GM21737 (cell line): ENCODE results near the gene HRH4.

Source experiments
- ATAC-seq: cut with Tn5 transposase; IDR thresholded peaks from one replicate; pipeline ENCODE4 v1.9.1; 2021; ENCODE audit warnings: mild to moderate bottlenecking, moderate library complexity; ENCODE audit not compliant: unreplicated experiment

The HRH4 gene

DNA sequence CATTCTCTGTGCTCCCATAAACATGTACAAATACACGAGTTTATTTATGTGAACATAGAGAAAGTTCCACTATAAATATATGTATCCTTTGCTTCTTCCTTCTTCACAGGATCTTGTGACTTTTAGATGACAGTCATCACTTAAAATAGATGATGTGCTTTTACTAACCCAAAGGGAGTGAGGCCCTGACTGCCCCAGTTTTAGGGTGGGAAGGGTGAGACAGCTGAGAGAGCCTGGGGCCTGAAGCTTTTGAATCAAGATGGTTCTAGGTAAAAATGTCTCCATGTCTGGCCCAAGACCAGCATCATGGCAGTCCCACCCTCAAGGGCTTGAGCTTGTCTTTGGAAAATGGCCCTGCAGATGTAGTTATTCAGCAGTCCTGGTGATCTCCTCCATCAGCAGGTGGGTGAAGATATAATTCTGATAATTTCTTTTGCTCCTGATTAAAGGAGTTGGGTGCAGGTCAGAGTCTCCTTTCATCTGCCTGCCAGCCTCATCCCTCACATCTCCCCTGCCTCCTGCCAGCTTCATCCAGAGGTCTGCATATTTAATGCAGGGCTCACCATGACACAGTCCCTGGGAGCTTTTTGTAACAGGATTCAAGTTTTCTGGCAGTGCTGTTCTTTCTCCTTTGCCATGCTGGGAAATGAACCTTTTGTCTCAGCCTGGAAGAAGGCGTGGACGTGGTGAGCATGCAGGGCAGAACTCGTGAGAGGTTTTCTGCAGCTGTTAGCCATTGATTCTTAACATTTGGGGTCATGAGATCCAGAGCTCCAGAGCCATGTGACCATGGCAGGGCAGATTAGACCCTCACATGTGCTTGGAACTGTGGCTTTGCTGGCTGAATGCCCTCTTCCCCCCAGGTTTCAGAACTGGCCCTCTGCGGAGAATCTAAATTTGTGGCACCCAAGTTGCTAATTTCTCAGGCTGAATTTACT, 2.7 kb downstream of the HRH4 start:
- ATAC-seq = no peak

DNA sequence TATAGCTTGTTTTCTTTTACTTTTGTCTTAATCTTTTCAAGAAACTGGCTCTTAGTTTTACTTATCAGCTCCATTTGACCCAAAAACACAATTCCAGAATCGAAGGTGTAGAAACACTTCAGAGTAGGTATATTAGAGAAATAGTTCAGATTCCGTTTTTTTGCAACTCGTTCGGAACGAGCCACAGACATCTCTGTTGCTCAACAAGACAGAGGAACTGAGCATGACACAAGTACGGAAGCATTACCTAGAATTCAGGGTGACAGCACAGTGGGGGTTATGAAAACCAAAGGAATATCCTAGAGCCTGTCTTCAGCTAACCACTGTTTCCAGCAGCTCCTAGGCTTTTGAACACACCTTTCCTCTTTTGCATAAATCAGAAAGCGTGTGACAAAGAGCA, 5.0 kb downstream of the HRH4 start:
- no peak for ATAC-seq

DNA sequence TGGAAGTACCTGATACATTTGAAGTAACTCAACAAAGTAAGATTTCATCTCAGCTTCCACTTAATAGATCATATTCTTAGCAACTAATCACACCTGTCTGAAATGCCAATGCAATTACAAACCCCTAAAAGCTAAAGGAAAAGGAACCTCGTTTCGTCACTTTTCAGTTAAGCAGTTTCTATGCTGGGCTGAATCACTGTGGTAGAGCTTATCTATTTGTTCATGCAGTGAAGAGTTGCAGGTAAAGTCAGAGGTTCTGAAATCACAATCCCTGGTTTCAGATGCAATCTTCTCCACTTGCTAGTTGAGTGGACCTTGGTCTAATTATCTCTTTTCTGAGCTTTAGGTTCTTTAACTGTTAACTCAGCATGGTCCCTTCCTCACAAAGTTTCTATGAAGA, 6.3 kb downstream of the HRH4 start:
- ATAC-seq = no peak

DNA sequence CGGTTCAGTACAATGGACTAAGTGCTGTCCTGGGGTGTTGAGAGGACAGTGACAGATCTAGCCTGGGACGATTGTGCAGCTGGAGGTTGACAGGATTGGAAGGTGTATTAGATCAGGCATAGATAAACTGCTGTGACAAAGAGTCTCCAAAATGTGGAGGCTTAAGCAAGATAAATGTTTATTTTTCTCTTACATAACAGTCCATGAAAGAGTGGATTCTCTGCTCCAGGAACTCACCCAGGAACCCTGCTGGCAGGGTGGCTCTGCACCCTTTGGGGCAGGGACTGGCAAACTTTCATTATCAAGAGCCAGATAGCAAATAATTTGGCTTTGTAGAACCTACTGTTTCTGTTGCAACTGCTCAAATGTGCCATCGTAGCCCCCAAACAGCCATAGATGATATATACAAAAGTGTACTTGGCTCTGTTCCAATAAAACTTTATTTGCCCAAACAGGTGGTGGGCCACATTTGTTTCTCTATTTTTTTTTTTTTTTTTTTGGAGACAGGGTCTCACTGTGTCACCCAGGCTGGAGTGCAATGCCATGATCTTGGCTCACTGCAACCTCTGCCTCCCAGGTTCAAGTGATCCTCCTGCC, 9.7 kb downstream of the HRH4 start:
- ATAC-seq = no peak

DNA sequence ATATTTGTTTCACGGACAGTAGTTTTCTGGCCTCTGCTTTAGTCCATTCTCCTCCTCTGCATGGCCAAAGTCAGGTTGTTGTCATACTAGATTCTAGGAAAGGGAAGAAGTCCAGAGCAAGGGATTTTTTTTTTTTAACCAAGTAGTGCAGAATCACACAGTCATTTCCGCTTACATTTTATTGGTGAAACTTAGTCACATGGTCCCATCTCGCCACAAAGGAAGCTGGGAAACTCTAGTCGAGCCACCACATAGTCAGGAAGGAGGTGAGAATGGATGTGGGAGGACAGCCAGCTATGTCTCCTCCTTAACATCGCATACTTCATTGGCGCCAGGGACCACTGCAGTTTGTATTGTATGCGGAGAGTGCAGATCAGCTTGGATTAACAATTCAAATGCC, 10.4 kb downstream of the HRH4 start:
- ATAC-seq = no peak

DNA sequence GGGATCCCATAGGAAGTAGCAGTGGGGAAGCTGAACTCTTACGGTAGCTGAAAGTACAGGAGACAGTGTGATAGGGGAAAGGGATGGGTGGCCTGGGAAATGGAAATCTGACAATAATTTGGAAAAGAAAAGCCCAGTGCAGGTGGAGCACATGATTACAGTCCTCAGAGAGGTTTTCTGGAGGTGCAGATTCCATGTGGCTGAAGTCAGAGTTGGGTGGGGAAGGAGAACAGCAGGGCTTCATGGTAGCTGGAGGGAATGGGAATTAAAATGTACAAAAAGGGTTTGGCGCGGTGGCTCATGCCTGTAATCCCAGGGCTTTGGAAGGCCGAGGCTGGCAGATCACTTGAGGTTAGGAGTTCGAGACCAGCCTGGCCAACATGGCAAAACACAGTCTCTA, 12.2 kb downstream of the HRH4 start:
- no peak for ATAC-seq

DNA sequence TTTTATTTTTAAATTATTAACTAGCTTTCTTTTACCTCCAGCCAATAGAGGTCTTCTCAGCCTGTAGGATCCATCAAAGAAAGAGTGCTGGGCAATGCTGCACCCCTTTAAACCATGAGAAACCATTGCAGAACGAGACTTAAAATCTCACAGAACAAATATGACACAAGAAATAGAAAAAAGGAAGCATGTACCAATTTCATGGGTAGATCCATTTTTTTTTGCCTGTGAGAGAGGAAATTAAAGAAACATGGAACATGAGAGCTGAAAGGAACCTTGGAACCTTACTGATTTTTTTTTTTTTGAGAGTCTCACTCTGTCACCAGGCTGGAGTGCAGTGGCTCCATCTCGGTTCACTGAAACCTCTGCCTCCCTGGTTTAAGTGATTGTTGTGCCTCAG, 14.0 kb downstream of the HRH4 start:
- ATAC-seq = no peak

DNA sequence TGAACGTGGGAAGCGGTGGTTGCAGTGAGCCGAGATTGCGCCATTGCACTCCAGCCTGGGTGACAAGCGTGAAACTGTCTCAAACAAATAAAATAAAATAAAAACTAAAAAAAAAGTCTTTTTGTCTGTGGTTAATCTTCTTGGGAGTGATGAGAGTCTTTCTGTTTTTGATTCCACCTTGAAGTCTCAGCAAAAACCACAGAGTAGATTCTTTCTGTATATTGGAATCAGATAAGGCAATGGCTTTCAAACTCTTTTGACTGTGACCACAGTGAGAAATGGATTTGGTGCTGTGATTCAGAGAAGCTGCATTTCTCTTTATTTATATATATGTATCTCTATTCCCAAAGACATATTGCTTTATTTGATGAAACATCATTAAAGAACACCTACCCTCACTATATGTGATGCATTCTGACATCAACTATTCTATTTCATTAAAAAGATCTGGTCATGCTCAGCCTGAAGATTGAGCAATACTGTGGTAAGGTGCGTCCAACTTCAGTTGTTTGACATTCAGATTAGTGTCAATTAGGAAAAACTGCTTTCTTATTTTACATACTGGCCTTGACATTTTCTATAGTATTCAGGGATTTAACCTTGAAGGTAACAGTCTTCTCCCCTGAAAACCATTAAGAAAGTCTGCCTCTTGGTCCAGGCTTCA, 15.6 kb downstream of the HRH4 start:
- no peak for ATAC-seq

DNA sequence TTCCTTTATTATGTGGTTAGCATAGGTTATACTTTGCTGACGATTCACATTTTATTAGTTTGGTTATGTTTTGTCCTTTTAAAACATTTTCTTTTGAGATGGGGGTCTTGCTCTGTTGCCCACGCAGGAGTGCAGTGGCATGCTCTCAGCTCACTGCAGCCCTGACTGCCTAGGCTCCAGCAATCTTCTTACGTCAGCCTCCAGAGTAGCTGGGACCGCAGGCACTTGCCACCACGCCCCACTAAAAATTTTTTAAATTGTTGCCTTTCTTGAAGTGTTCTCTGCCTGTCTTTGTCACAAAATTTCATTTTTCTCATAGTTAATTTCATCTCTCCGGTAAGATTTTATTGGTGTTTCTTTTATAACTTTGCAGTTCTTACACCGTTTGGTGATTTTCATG, 18.9 kb downstream of the HRH4 start:
- no peak for ATAC-seq

DNA sequence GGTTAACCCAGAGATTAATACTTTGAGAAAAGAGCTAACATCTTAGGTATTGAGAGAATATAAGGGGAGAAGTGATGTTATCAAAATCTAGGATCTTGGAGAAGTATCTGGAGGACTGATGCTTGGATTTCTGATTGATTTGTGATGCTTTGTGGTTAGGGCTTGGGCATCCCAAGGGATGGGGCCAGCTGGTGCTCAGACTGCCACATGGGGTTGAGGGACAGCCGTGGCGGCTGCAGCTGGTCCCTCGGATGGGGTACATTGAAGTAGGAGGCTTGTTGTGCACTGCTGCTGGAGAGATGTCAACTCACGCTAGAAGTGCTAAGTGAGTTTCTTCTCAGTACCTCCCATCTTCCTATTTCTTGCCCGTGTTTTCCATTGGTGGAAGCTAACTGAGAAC, 22.4 kb downstream of the HRH4 start:
- no peak for ATAC-seq

DNA sequence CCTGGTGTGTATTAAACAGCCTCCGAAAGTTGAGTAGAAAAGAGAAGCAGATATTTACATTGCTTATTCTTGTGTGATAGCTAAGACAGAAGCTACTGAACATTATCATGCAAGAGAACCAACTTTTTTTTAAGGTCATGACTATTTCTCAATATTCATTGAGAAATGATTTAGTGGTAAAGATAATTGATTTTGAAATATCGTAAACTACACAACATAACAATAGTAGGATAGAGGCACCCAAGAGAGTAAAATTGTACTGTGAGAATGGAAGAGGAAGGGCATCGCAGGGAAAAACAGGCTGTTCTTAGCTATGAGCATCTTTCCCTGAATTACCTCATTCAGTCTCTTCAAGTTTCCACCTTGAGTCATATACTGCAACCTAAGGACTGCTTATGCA, 25.2 kb downstream of the HRH4 start:
- ATAC-seq = no peak

DNA sequence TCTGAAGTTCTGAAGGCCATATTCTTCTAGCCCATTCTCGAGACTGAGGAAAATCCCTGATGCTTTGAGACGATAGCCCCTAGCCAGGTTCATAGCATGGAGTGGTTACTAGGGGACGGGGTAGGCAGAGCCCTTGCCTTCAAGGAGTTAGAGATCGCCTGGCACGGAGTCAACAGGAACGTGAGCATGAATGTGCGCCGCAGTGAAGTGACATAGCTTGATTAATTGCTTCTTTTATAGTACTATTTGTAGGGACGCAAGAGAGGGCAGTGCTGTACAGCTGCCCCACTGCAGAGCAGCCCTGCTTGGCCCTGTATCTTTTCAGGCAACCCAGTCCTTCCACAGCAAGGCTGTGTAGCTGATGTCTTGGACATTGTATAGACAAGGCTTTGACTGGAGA, 26.2 kb downstream of the HRH4 start:
- no peak for ATAC-seq

DNA sequence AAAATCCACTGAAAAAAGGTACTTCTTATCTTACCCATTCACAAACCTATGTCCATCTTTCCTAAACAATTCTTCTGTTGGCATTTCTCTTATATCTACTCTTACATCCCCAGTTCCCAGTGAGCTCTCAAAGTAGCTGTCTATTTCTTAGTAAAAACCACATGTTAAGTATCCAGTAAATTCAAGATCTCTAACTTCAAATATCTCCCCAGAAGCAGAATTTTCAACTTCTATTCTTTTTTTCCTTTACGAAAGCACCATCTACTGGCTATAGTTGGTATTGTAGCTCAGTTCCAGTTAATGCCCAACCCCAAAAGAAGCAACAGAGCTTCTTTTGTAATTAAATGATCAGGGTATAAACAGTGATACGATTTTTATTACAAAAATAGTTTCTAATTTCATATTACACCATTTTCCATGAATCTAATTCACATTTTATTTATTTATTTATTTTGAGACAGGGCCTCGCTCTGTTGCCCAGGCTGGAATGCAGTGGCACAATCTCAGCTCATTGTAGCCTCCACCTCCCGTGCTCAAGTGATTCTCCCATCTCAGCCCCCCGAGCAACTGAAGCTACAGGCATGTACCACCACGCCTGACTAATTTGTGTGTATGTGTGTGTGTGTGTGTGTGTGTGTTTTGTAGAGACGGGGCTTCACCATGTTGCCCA, 28.5 kb downstream of the HRH4 start:
- no peak for ATAC-seq

DNA sequence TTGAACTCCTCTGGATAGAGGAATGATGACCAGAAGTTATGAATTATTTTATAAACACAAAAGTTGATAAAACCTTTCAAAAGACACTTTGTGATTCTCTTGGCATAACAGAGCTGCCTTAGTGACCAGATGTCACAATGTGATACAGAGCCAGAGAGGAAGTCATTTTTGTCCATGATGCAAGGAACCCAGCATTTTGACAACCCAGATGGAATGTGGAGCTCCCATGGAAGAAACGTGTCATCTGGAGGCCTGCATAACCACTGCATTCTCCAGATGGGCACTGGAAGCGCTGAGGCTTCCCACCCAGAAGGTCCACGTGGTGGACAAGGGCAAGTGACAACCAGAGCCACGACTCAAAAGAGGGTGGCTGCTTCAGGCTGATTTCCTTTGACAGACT, 30.1 kb downstream of the HRH4 start:
- ATAC-seq = no peak

DNA sequence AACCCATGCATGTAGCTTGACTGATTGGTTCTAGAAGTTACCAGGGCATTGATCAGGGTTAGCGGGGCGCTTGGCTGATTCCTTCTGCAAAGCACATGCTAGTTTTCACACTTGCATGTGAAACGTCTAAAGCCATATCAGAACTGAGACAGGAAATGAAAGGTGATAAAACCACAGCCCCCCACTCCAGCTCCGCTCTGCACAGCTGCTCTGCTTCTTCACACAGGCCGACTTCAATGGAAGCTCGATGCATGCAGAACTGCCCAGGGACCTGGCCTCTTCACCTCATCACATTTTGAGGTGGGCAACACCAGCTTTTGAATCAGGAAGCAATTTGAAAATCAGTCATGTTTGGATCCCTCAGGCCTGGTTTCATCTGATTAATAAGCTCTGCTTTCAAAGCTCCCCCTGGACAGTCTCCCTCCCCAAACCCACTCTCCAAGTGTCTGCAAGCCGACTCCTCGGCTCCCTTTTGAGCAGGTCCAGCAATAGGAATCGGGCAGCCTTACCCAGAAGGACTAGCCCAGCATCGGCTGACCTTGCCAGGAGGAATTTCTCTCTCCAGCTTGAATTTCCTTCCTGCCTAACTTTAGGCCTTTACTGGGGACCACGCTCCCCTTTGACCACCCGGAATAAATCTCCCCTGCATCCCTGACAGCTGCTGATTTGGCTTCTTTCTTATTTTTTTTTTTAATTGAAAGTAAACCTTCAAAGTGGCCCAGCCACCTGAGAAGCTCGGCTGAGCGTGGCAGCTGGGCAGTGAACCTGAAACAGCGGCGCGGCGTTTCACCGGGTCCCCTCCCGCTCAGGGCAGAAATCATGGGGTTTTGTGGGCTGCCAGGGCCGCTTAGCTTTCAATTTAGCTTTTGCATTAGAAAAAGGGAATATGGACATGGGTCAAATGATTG, 31.7 kb downstream of the HRH4 start:
- peak; percentile 73 for ATAC-seq

DNA sequence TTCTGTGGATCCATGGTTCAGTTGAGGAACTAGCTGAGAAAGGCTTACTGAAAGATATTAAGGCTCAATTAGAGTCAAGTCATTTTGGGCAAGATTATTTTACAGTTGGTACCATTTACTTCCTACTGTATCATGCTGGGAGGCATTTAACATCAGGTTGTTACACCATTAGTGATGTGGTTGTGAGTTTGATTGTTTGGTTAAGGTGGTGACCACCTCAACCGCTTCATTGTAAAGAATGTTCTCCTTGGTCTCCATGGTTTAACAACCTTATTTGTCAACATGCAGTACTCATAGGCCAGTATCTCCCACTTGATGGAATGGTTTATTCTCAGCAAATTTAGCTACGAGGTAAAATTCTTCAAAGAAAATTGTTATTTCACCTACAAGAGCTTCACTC, 34.1 kb downstream of the HRH4 start:
- ATAC-seq = no peak

DNA sequence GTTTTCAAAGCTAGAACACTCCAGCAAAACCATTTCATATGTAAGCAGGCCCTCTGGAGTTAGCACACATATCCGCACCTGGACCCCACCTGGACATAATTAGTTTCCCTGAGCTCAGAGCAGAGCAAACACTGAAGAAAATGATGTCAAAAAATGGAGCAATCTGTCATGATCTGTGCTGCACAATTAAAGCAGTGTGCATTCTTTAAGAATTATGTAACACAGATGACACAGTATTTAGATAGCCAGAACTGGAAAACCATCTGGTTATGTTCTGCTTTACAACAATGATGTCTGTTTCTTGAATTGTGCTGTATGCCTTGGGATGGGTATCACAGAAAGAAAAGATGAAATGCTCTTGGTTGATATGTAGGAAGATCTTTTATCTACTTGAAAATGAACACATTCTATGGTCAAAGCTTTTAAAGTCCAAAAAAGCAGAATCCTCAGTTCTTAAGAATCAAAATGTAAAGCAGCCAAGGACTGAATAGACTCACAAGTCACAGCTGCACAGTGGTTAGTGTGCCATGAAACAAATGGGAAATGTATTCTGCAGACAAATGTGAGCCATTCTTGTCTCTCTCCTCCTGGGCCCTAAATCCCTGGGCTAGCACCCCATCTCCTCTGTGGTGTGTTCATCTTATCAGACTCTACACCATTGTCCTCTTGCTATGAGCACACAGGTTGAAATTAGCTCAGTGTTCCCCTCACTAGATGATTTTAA, 36.8 kb downstream of the HRH4 start:
- no peak for ATAC-seq

DNA sequence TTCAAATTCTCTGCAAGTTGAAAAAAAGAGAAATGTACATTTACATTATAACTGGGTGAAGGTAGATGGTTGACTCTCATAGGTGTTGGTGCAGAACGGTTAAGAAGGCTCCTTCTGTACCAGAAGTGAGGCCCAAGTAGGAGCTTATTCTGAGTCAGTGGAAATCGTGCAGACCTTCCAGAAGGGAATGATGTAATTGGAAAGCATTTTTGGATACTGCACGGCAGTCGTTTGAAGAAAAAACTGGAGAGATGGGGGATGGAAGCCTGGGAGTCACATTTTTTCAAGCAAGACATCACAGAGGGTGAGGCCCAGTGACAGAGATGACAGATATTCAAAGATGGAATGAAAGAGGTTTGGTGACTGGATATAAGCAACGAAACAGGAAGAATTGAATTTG, 39.4 kb downstream of the HRH4 start:
- no peak for ATAC-seq

DNA sequence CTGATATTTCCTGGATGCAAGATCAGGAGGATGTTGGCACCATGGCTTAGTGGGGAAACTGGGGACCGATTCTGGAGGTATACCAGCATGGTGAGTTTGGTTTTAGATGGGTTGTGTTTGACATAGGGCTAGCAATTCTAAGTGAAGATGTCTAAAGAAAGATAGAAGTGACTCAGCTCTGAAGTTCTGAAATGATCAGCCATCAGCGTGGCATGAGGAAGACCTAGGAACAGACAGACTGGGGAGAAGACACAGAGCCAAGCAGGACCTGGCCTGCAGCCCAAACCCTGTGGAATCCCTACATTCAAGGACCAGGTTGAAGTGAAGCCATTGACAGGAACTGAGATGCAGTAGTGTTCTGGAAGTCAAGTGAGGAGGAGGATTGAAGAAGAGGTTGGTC, 39.8 kb downstream of the HRH4 start:
- no peak for ATAC-seq

DNA sequence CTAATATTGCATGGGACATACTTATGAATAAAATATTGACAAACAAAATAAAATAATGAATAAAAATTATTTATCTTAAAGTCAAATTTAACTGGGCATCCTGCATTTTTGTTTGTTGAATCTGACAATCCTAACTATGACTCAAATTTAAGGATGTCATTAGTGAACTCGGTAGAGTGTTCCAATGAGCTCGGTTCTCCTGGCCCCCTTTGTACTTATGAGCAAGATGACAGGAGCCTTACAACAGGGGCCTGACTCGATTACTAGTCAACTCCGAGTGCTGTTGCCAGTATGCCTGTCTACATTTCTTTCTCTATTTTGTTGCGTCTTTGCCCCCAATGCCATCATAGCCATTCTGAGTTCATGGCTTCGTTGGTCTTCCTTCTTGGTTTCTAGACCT, 40.3 kb downstream of the HRH4 start:
- ATAC-seq = no peak
